Loucy (cell line): ENCODE measurements around the gene SHROOM3.

Source experiments
- CTCF ChIP-seq: fragments of 200-600 bp; sonication (generic); conservative IDR thresholded peaks from 2 replicates; pipeline ENCODE4 v1.5.1; 2014; ENCODE audit warnings: mild to moderate bottlenecking, antibody characterized with exemption, low read length
- EZH2phosphoT487 ChIP-seq: fragments of 200-600 bp; IDR thresholded peaks from 2 replicates; pipeline ENCODE4 v1.6.1; 2018; ENCODE audit warnings: antibody characterized with exemption, mild to moderate bottlenecking, moderate library complexity, borderline replicate concordance

- TF ChIP-seq CTCF (no peak), EZH2phosphoT487 (no peak)
Measured at GRCh38 chr4:76600447-76600846, 165.4 kb downstream of the SHROOM3 start.
